WERI-Rb-1 (cell line): ENCODE results near the gene ADAM12.

ENCODE experiments used
- DNase-seq: peaks from one replicate; pipeline ENCODE4 v3.0.0-alpha.2; 2020
- H3K27ac ChIP-seq: fragments of 250-450 bp; sonication (Bioruptor Pico); 2 replicates; pipeline ENCODE4 v1.5.1; 2020; ENCODE audit warnings: mild to moderate bottlenecking, moderate library complexity
- H3K27me3 ChIP-seq: fragments of 250-450 bp; sonication (Bioruptor Pico); 2 replicates; pipeline ENCODE4 v1.5.1; 2021; ENCODE audit warnings: mild to moderate bottlenecking, low read depth, moderate library complexity; ENCODE audit not compliant: insufficient read depth, severe bottlenecking
- H3K36me3 ChIP-seq: fragments of 250-450 bp; sonication (Bioruptor Pico); 2 replicates; pipeline ENCODE4 v1.5.1; 2020; ENCODE audit warnings: mild to moderate bottlenecking, moderate library complexity
- H3K4me3 ChIP-seq: 2 replicates; pipeline ENCODE4 v1.5.1; 2011; ENCODE audit warnings: low read depth, mild to moderate bottlenecking, control low read depth, low read length
- H3K9me3 ChIP-seq: fragments of 250-450 bp; sonication (Bioruptor Pico); 2 replicates; pipeline ENCODE4 v1.5.1; 2021; ENCODE audit warnings: mild to moderate bottlenecking, moderate library complexity; ENCODE audit not compliant: severe bottlenecking
- CTCF ChIP-seq: IDR thresholded peaks from 2 replicates; pipeline ENCODE4 v1.5.1; 2011; ENCODE audit warnings: low read depth, mild to moderate bottlenecking, control low read depth, inconsistent platforms, low read length

The ADAM12 gene

GRCh38 chr10:126126023-126126422 is 262.3 kb downstream of the ADAM12 start:
- DNase-seq: no peak

GRCh38 chr10:126124668-126125349 is 263.5 kb downstream of the ADAM12 start:
- TF ChIP-seq CTCF: no peak

More at GRCh38 chr10:126126023-126126422, 262.3 kb downstream of the ADAM12 start:
- H3K4me3 ChIP-seq: no peak overlapping the region
- TF ChIP-seq CTCF: no peak
- H3K36me3 ChIP-seq: no peaks in the 10 kb centered on the region
- H3K9me3 ChIP-seq: no peaks in the 10 kb centered on the region
- no peaks in the 10 kb centered on the region for H3K27me3 ChIP-seq
- no peak overlapping the region for H3K27ac ChIP-seq

DNA sequence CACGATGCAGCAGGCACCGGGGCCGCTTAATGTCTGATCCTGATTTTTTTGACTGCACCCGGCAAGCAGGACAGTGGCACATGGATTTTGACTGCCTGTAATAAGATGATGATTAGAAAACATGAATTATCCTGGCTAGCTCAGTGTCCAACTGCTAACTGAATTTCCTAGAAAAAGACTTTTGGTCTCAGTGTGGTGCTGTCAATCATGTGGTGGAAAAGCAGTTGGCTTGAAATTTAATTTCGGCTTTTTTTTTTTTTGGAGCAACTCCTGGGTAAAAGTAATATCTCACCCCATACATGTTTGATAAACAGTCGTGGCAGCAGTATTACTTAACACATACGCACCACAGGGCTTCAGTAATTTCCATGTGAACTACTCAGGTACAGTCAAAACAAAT is 264.2 kb downstream of the ADAM12 start:
- Histone ChIP-seq H3K9me3 (no peaks in the 10 kb centered on the region), H3K36me3 (no peaks in the 10 kb centered on the region), H3K4me3 (no peak overlapping the region), H3K27me3 (no peaks in the 10 kb centered on the region), H3K27ac (no peak overlapping the region)
- DNase-seq: no peak
- TF ChIP-seq CTCF: no peak

More at GRCh38 chr10:126124668-126125349, 263.5 kb downstream of the ADAM12 start:
- no peak for DNase-seq
- H3K9me3 ChIP-seq: no peaks in the 10 kb centered on the region
- no peaks in the 10 kb centered on the region for H3K27me3 ChIP-seq
- H3K36me3 ChIP-seq: no peaks in the 10 kb centered on the region
- no peak overlapping the region for H3K27ac ChIP-seq
- H3K4me3 ChIP-seq: no peak overlapping the region

DNA sequence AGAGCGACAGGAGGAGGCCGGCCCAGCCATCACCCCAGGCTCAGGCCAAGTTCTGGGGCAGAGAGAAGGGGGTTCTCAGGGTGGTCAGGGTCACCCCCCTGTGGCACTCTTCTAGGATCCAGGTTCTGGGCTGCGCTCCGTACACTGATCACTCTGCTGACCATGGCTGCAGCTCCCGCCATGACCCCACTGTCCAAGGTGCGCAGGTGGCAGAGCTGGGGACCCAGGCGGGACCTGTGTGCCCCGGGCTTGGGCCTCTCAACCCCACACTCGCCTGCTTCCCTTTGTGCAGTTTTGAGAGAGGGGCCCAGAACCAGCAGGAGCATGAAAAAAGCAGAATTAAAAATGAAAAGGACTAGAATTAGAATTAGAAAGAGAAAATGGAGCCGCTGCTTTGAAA is 264.8 kb downstream of the ADAM12 start:
- TF ChIP-seq CTCF: no peak
- H3K36me3 ChIP-seq: no peaks in the 10 kb centered on the region
- no peaks in the 10 kb centered on the region for H3K9me3 ChIP-seq
- H3K27ac ChIP-seq: no peak overlapping the region
- DNase-seq: no peak
- H3K4me3 ChIP-seq: no peak overlapping the region
- H3K27me3 ChIP-seq: no peaks in the 10 kb centered on the region

GRCh38 chr10:126122881-126123280 is 265.4 kb downstream of the ADAM12 start:
- no peak for DNase-seq
- Histone ChIP-seq H3K36me3 (no peaks in the 10 kb centered on the region), H3K27me3 (no peaks in the 10 kb centered on the region), H3K4me3 (no peak overlapping the region), H3K9me3 (no peaks in the 10 kb centered on the region), H3K27ac (no peak overlapping the region)
- TF ChIP-seq CTCF: no peak

DNA sequence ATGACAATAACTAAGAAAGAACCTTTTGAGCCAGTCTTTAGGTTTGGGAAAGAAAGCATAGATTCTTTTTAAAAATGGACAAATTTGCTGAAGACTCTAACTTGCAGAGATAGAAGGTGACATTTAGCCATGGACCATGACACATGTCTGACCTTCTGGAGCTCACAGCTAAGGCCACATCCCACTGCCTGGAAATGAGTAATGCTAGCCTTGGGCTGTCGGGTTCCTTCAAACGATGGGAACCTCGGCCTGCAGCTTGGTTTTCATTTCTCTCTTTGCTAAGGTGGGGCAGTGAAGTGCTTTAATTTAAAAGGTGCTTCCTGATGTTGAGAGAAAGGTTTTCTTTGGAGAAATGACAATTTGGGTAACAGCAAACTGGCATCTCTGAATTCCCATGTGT is 268.7 kb downstream of the ADAM12 start:
- no peaks in the 10 kb centered on the region for H3K36me3 ChIP-seq
- no peak for TF ChIP-seq CTCF
- no peaks in the 10 kb centered on the region for H3K27me3 ChIP-seq
- no peak for DNase-seq
- no peak overlapping the region for H3K4me3 ChIP-seq
- H3K27ac ChIP-seq: no peak overlapping the region
- no peaks in the 10 kb centered on the region for H3K9me3 ChIP-seq
